Measurements from ENCODE around the gene MYO16.

- TF ChIP-seq POLR2A (IDR thresholded peaks at IDR 0.05): no peak
- no peak for TF ChIP-seq CTCF (IDR thresholded peaks at IDR 0.05)
Measured at GRCh38 chr13:108924134-108924533, 294.7 kb downstream of the MYO16 start.
